GM12891 (cell line): ENCODE results near the gene XRRA1.

Experiments used
- PAX5 ChIP-seq: IDR thresholded peaks from 2 replicates; pipeline ENCODE4 v1.6.1; 2011; ENCODE audit warnings: low read length, moderate library complexity, mild to moderate bottlenecking; ENCODE audit not compliant: insufficient read depth, severe bottlenecking
- POLR2A ChIP-seq: IDR thresholded peaks from 2 replicates; pipeline ENCODE4 v1.6.1; 2011; ENCODE audit warnings: low read depth, low read length, control low read depth
- POLR2AphosphoS5 ChIP-seq: IDR thresholded peaks from 2 replicates; pipeline ENCODE4 v1.6.1; 2011; ENCODE audit warnings: low read depth, low read length, control low read depth
- POU2F2 ChIP-seq: IDR thresholded peaks from 2 replicates; pipeline ENCODE4 v1.6.1; 2011; ENCODE audit warnings: low read depth, mild to moderate bottlenecking, control low read depth, low read length, moderate library complexity
- SPI1 ChIP-seq: IDR thresholded peaks from 2 replicates; pipeline ENCODE4 v1.6.1; 2011; ENCODE audit warnings: low read depth, low read length, control low read depth
- TAF1 ChIP-seq: IDR thresholded peaks from 2 replicates; pipeline ENCODE4 v1.6.1; 2011; ENCODE audit warnings: low read depth, low read length, control low read depth

- no peak for TF ChIP-seq POLR2A
- no peak for TF ChIP-seq TAF1
- TF ChIP-seq POLR2AphosphoS5: no peak
- no peak for TF ChIP-seq SPI1
- no peak for TF ChIP-seq POU2F2
- no peak for TF ChIP-seq PAX5
Measured at GRCh38 chr11:74895340-74896116, 53.4 kb downstream of the XRRA1 start.
